GM18873 (cell line): ENCODE measurements around the gene IL3RA.
"Not testable (repeated sequence)": the region's sequence is repeated elsewhere in the genome, so short reads cannot be mapped to it uniquely, and the experiment has no call there.

Experiments
- ATAC-seq: cut with Tn5 transposase; IDR thresholded peaks from one replicate; pipeline ENCODE4 v1.9.1; 2021; ENCODE audit warnings: mild to moderate bottlenecking, moderate library complexity, moderate number of reproducible peaks; ENCODE audit not compliant: unreplicated experiment, low FRiP score

Gene IL3RA

GRCh38 chrX:1419545-1420355, 83.2 kb downstream of the IL3RA start:
- ATAC-seq = no peak

GRCh38 chrX:1420371-1420770, 83.8 kb downstream of the IL3RA start:
- ATAC-seq = no peak

- ATAC-seq = no peak
These were observed 85.0 kb downstream of the IL3RA start for GRCh38 chrX:1421433-1422134.

GRCh38 chrX:1422135-1422465, 85.5 kb downstream of the IL3RA start:
- no peak for ATAC-seq

GRCh38 chrX:1423215-1423614, 86.6 kb downstream of the IL3RA start:
- no peak for ATAC-seq

- ATAC-seq = no peak
These were observed 87.7 kb downstream of the IL3RA start for GRCh38 chrX:1424147-1424851.

GRCh38 chrX:1425381-1425780, 88.8 kb downstream of the IL3RA start:
- no peak for ATAC-seq

- not testable (repeated sequence) for ATAC-seq
These were observed 89.7 kb downstream of the IL3RA start for GRCh38 chrX:1426321-1426720.

GRCh38 chrX:1427756-1428155, 91.2 kb downstream of the IL3RA start:
- ATAC-seq = no peak

- ATAC-seq = no peak
These were observed 93.9 kb downstream of the IL3RA start for GRCh38 chrX:1430451-1430850.
